Central memory CD4-positive, alpha-beta T cell (primary cell): Measurements from ENCODE around the gene SUSD6.
"Not testable (repeated sequence)": the region's sequence is repeated elsewhere in the genome, so short reads cannot be mapped to it uniquely, and the experiment has no call there.

ENCODE experiments used
- DNase-seq: peaks from one replicate; pipeline ENCODE4 v3.0.0; 2022

Gene SUSD6

GRCh38 chr14:69593018-69593677 is 18.2 kb upstream of the SUSD6 start:
- no peak for DNase-seq

GRCh38 chr14:69594846-69595245 is 16.6 kb upstream of the SUSD6 start:
- no peak for DNase-seq

GRCh38 chr14:69595336-69595735 is 16.1 kb upstream of the SUSD6 start:
- DNase-seq, result no peak

- not testable (repeated sequence) for DNase-seq
Measured at GRCh38 chr14:69599431-69599830, 12.0 kb upstream of the SUSD6 start.

GRCh38 chr14:69600304-69600891 is 11.0 kb upstream of the SUSD6 start:
- no peak for DNase-seq

GRCh38 chr14:69605738-69606137 is 5.7 kb upstream of the SUSD6 start:
- DNase-seq, result no peak

GRCh38 chr14:69606258-69607184 is 4.9 kb upstream of the SUSD6 start:
- no peak for DNase-seq

GRCh38 chr14:69610020-69610873 is 1.1 kb upstream of the SUSD6 start:
- DNase-seq, result no peak

- DNase-seq, result no peak
Measured at GRCh38 chr14:69610874-69611171, 573 bp upstream of the SUSD6 start.

- DNase-seq, result peak; percentile 44
Measured at GRCh38 chr14:69612014-69612782, 802 bp downstream of the SUSD6 start.

- DNase-seq, result no peak
Measured at GRCh38 chr14:69612783-69613130, 1.4 kb downstream of the SUSD6 start.

- no peak for DNase-seq
Measured at GRCh38 chr14:69613312-69614073, 2.1 kb downstream of the SUSD6 start.

GRCh38 chr14:69614592-69614991 is 3.2 kb downstream of the SUSD6 start:
- no peak for DNase-seq

GRCh38 chr14:69615121-69615495 is 3.7 kb downstream of the SUSD6 start:
- no peak for DNase-seq

GRCh38 chr14:69615496-69616407 is 4.4 kb downstream of the SUSD6 start:
- DNase-seq, result peak; percentile 66

GRCh38 chr14:69616408-69616773 is 5.0 kb downstream of the SUSD6 start:
- DNase-seq, result no peak

- no peak for DNase-seq
Measured at GRCh38 chr14:69617796-69618195, 6.4 kb downstream of the SUSD6 start.

GRCh38 chr14:69619012-69619411 is 7.6 kb downstream of the SUSD6 start:
- no peak for DNase-seq

GRCh38 chr14:69620211-69620611 is 8.8 kb downstream of the SUSD6 start:
- no peak for DNase-seq

- no peak for DNase-seq
Measured at GRCh38 chr14:69620981-69621380, 9.6 kb downstream of the SUSD6 start.

- no peak for DNase-seq
Measured at GRCh38 chr14:69624136-69624535, 12.7 kb downstream of the SUSD6 start.
